ENCODE data around the gene DNAJC15.

Gene DNAJC15

DNA sequence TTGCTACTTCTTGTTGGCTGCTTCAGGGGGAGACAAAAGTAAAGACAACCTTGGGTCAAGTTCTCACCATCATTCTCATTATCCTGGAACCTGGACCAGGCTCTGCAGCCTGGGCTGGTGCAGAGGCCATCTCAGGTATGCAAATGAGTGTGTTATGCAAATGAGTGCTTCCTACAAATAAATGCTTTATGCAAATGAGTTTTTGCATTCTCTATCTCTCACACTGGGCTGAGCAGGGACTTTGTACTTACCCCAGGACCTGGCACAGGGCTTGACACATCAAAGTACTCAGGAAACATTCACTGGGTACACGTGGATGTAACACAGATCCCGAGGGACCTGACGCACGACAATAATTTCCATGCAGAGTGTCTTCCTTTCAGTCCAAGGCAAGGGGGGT is 103.0 kb downstream of the DNAJC15 start:
- H3K4me3 ChIP-seq (ENCODE audit: low read depth, low read length), result no peak overlapping the region
- TF ChIP-seq CTCF (conservative IDR thresholded peaks at IDR 0.05; ENCODE audit: low read depth, low read length), result no peak
- no peak for DNase-seq (ENCODE audit: low read depth)

GRCh38 chr13:43127103-43127798 is 103.9 kb downstream of the DNAJC15 start:
- no peak overlapping the region for H3K4me3 ChIP-seq (ENCODE audit: low read depth, low read length)
- DNase-seq (ENCODE audit: low read depth), result peak; percentile 46
- TF ChIP-seq CTCF (conservative IDR thresholded peaks at IDR 0.05; ENCODE audit: low read depth, low read length), result no peak

DNA sequence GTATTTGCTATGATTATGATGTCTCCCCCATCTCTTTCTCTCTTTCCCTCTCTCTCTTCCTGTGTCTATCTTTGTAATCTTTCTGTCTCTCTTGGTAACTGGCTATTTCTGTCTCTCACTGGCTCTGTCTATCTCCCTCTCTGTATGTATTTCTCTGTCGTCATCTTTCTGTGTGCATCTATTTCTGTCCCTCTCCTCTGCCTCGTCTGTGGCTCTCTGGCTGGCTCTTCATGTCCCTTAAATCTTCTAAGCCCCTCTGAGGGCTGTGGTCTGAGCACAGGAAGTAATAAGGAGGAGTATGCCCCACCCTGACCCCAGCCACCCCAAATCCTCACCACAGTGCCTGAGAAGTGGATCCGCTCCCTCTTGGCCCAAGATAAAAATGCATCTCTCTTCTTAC is 104.4 kb downstream of the DNAJC15 start:
- DNase-seq (ENCODE audit: low read depth), result peak; percentile 22
- no peak overlapping the region for H3K4me3 ChIP-seq (ENCODE audit: low read depth, low read length)

GRCh38 chr13:43128504-43128961 is 105.1 kb downstream of the DNAJC15 start:
- no peak overlapping the region for H3K4me3 ChIP-seq (ENCODE audit: low read depth, low read length)
- TF ChIP-seq CTCF (conservative IDR thresholded peaks at IDR 0.05; ENCODE audit: low read depth, low read length), result no peak
- DNase-seq (ENCODE audit: low read depth), result no peak

More for the DNA sequence above, 104.4 kb downstream of the DNAJC15 start:
- TF ChIP-seq CTCF (conservative IDR thresholded peaks at IDR 0.05; ENCODE audit: low read depth, low read length), result no peak

GRCh38 chr13:43129066-43129465 is 105.7 kb downstream of the DNAJC15 start:
- TF ChIP-seq CTCF (conservative IDR thresholded peaks at IDR 0.05; ENCODE audit: low read depth, low read length), result no peak
- DNase-seq (ENCODE audit: low read depth), result no peak
- no peak overlapping the region for H3K4me3 ChIP-seq (ENCODE audit: low read depth, low read length)

- H3K4me3 ChIP-seq (ENCODE audit: low read depth, low read length), result no peak overlapping the region
- no peak for TF ChIP-seq CTCF (conservative IDR thresholded peaks at IDR 0.05; ENCODE audit: low read depth, low read length)
- DNase-seq (ENCODE audit: low read depth), result no peak
These were observed 106.2 kb downstream of the DNAJC15 start for GRCh38 chr13:43129511-43130110.

GRCh38 chr13:43132257-43132656 is 108.9 kb downstream of the DNAJC15 start:
- no peak overlapping the region for H3K4me3 ChIP-seq (ENCODE audit: low read depth, low read length)
- DNase-seq (ENCODE audit: low read depth), result peak; percentile 78
- peak; percentile 71 for TF ChIP-seq CTCF (conservative IDR thresholded peaks at IDR 0.05; ENCODE audit: low read depth, low read length)

Measured in choroid plexus epithelial cell (primary cell).